Stimulated activated CD8-positive, alpha-beta memory T cell treated with anti-CD3 and anti-CD28 coated beads, Interleukin-7, amount 100 ng/mL, for 1 hour (primary cell): Measurements from ENCODE around the gene AUTS2.

Experiments used
- DNase-seq, 2 donors: peaks; one replicate each; pipeline ENCODE4 v3.0.0-alpha.2; 2020; ENCODE audit warnings: low read depth in 2 of 2

Gene AUTS2

GRCh38 chr7:69624435-69625230, 26.4 kb downstream of the AUTS2 start:
- DNase-seq, result no peak

- DNase-seq, result no peak
Measured at GRCh38 chr7:69625238-69625637, 27.0 kb downstream of the AUTS2 start.

GRCh38 chr7:69625798-69626197, 27.5 kb downstream of the AUTS2 start:
- no peak for DNase-seq

GRCh38 chr7:69630292-69630691, 32.0 kb downstream of the AUTS2 start:
- no peak for DNase-seq

GRCh38 chr7:69631131-69631530, 32.9 kb downstream of the AUTS2 start:
- no peak for DNase-seq

GRCh38 chr7:69632280-69632679, 34.0 kb downstream of the AUTS2 start:
- DNase-seq, result no peak

GRCh38 chr7:69633122-69633831, 35.0 kb downstream of the AUTS2 start:
- DNase-seq, result no peak

- no peak for DNase-seq
Measured at GRCh38 chr7:69635555-69636185, 37.4 kb downstream of the AUTS2 start.

GRCh38 chr7:69638674-69639073, 40.4 kb downstream of the AUTS2 start:
- DNase-seq, result no peak

- DNase-seq, result no peak
Measured at GRCh38 chr7:69640216-69640615, 41.9 kb downstream of the AUTS2 start.

- no peak for DNase-seq
Measured at GRCh38 chr7:69640925-69641594, 42.8 kb downstream of the AUTS2 start.

GRCh38 chr7:69643265-69643664, 45.0 kb downstream of the AUTS2 start:
- DNase-seq, result no peak

GRCh38 chr7:69643708-69644445, 45.6 kb downstream of the AUTS2 start:
- no peak for DNase-seq

GRCh38 chr7:69645683-69646082, 47.4 kb downstream of the AUTS2 start:
- no peak for DNase-seq

- DNase-seq, result no peak
Measured at GRCh38 chr7:69651101-69651590, 52.9 kb downstream of the AUTS2 start.

GRCh38 chr7:69652947-69653701, 54.8 kb downstream of the AUTS2 start:
- DNase-seq, result no peak

GRCh38 chr7:69653806-69654205, 55.5 kb downstream of the AUTS2 start:
- DNase-seq, result no peak

GRCh38 chr7:69654381-69654780, 56.1 kb downstream of the AUTS2 start:
- DNase-seq, result no peak

GRCh38 chr7:69654849-69655707, 56.8 kb downstream of the AUTS2 start:
- DNase-seq, result no peak

- no peak for DNase-seq
Measured at GRCh38 chr7:69656077-69656476, 57.8 kb downstream of the AUTS2 start.
